ENCODE data around the gene PAX8.
"Not testable (repeated sequence)": the region's sequence is repeated elsewhere in the genome, so short reads cannot be mapped to it uniquely, and the experiment has no call there.

Gene PAX8

DNA sequence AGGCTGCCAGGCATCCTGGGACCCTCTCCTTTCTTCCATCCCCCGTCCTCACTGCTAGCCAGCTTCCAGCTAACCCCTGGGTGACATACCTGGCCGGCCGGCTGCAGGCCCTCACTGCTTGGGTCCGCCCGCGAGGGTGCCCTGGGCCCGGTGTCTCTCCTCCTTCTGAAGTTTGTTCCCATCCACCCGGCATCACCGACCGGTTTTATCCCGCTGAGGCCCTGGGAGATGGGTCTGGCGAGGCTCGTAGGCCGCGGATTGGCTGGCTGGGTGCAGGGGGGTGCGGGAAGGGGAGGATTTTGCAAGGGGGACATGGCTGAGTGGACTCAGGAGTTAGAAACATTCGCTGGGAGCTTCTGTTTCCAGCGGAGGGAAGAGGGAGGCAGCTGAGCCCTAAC lies at the start of gene PAX8:
Gene PAX8 (minus strand): TSS at position 180 of the 398 bp plus-strand sequence. CDS start 527 bp downstream, outside the sequence.
- DNase-seq = no peak

DNA sequence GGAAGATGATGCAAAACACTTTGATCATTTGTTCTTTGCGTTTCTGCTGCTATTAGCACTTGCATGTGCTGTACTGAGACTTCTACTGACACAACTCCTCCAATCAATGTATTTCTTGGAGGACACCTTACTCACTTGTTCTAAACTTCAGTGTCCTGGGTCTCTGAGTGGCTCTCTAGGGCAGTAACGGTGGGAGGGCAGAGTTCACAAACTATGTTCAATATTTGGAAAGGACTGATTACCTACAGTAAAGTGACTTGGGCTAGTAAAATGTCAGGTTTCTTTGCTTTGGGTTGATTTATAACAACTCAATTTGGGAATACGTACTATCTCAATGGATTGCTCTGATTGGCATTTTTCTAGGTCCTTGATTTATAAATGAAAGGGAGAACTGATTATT lies 49.3 kb upstream of the PAX8 start:
- no peak for DNase-seq

DNA sequence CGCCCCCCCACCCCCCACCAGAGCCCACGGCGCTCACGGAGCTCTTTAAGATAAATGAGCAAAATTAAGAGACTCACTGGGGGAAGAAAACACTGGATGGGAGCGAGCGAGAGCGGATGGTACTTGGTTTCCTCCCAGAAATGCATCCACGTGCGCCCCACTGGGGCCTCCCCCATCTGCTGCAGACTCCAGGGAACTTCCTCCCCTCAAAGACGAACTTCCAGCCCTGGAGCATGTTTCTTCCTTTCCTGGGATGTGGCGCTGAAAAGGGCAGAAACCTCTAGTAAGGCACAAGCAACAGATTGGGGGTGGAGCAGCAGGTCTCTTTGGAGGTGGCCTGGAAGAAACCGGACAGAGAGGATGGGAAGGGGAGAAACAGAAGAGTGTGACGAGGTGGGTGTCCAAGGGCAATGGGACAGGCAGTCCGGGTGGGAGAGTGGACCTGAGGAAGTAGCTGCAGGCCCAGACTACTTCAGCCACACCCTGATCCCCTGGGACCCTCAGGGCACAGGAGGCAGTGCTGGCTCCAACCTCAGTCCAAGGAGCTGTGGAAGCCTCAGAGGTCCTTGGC lies 46.5 kb upstream of the PAX8 start:
- DNase-seq = not testable (repeated sequence)

DNA sequence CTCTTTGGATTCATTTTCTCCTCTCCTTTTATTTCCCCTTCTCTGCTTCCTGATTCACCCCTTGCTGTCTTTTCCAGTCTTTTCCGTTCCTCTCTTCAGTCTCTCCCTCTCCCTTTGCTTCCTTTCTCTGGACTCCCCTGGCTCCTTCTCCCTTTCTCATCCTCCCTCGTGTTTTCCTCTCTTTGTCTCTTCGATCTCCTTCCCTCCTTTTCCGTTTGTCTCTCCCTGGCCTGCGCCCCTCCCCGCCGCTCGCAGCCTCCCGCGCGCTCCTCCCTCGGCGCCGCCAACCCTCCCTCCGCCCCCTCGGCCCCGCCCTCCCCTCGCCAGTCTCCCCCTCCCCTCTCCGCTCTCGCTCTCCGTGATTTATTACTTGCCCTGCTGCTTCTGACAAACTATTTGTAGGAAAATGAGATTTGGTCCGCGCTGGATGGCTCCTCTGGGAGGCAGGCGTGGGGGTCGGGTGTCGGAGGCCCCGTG lies 46.0 kb upstream of the PAX8 start:
- DNase-seq = peak; percentile 38

DNA sequence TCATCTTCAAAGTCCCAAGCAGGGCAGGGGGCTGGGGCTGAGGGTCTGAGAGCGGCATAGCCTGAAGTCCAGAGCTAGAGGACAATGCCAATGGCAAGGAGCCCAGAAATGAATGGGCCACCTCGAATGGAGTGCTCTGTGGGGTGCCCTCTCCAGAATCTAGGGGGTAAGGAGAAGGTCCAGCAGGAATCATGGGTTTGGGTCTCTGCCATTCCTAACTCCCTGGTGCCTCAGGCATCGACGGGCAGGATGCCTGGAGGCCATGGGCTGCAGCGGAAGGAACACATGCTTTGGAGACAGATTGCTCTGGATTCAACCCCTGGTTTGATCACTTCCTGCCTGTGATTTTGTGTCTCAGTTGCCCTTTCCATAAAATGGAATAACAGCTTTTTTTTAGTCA lies 44.4 kb upstream of the PAX8 start:
- DNase-seq = not testable (repeated sequence)

DNA sequence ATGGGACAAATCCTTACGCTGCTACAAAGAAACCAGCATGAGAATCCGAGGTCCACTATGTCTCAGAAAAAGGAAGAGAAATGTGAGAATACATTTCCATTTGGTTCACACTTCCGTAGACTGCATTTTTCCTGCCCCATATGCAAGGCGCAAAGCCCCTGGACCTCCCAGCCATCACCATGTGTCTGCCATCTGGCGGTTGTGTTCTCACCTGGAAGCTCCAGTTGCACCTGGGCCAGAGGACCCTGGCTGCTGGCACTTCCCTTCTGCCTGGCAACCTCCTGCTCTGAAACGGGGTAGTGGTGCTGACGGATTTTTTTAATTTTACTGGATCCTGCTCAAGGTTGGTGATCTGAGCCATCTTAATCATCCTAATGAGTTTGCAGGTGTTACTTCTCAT lies 41.4 kb upstream of the PAX8 start:
- DNase-seq = not testable (repeated sequence)

DNA sequence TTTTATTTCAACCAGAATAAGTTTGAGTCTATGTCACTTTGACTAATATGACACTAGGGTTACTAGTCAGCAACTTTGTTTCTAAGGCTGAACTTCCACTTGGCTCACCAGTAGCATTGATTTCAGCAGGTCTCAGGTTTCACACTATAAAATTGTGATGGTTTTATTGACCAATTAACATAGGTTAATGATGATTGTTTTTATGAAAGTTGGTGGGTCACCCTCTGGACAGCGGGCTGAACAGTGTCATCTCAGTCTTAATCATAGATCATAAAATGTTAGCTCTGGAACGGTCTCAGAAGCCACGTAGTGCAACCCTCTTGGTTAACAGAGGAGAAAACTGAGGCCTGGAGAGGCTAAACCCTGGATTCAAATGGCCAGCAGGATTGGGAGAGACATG lies 40.2 kb upstream of the PAX8 start:
- not testable (repeated sequence) for DNase-seq

DNA sequence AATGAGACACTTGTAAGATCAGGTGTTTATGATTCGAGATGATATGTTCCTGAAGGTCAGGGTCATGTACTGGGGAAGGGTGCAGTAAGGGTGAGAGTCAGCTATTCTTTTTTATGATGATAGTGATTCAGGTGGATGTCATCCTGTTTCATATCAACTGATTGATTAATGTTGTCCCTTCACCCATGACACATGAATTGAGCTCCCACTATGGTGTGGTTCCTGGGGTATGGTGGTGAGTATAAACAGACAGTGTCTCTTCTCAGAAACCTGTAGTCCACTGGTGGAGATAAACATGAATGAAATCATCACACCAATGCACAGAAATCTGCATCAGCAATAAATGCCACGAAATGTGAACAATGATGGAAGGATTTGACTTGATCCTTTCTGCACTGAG lies 37.4 kb upstream of the PAX8 start:
- no peak for DNase-seq

DNA sequence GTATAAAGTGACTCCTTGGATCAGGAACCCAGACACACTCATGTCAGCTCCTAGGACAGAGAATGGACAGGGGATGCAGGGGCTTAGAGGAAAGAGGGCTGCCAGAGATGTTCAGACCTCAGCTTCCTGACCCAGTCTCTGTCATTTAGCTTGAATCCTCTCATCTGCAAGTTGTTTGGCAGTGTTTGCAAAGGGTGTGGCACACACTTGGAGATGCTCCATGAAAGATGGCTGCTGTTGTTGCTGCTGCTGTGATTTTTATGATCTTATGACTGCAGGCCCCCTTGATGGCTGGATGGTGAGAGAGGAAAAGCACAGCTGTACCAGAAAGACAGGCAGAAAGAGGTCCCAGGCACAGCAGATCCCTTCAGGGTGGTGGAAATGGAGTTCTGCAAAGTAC lies 35.9 kb upstream of the PAX8 start:
- DNase-seq = not testable (repeated sequence)

DNA sequence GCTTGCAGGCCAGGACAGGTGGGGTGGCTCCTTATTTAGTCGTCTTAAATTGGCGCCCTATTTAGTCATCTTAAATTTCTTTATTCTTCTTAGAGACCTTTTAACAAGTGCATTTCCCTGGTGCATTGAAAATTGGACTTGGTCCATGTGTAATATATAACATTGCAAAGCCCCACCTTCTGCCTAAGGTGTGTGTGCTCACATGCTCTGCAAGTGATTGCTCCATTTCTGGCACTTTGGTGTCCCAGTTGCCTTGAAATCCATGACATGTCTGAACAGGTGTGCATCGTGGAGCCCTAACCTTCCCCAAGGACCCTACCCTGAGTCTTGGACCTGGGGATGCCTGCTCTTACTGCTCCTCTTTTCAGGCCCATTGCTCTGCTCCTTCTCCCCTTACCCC lies 35.5 kb upstream of the PAX8 start:
- not testable (repeated sequence) for DNase-seq

DNA sequence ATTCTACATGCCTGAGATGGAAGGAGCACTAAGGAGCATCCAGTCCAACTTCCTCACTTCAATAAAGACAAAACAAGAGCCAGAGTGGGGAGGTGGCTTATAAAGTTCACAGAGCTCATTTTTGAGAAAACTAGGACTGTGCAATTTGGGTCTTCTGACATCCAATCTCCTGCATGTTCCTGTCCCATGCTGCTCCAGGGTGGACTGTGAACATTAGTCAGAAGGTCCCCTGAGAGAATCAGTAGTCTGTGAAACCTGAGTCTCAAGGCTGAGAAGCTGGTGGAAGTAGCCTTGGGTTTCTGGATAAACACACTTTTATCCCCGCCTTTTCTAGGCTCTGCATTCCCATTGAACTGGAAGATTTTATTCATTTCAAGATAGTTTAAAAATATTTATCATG lies 33.1 kb upstream of the PAX8 start:
- DNase-seq = not testable (repeated sequence)

DNA sequence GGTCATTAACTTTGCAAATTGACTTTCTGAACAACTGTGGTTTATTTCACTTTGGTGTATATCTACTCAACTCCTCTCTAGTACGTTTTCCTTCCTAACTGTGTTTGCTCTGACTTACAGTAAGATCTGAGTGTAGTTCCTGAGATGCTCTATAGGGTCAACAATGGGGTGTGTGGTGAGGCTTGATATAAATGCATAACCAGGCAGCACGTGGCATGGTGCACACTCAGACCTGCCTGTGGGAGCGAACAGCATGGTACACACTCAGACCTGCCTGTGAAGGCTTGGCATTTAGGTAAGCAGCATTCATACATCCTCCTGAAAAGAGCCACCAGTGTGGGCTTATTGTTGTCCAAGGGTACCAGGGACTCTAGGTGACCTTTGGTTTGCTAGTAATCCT lies 32.5 kb upstream of the PAX8 start:
- DNase-seq = not testable (repeated sequence)

DNA sequence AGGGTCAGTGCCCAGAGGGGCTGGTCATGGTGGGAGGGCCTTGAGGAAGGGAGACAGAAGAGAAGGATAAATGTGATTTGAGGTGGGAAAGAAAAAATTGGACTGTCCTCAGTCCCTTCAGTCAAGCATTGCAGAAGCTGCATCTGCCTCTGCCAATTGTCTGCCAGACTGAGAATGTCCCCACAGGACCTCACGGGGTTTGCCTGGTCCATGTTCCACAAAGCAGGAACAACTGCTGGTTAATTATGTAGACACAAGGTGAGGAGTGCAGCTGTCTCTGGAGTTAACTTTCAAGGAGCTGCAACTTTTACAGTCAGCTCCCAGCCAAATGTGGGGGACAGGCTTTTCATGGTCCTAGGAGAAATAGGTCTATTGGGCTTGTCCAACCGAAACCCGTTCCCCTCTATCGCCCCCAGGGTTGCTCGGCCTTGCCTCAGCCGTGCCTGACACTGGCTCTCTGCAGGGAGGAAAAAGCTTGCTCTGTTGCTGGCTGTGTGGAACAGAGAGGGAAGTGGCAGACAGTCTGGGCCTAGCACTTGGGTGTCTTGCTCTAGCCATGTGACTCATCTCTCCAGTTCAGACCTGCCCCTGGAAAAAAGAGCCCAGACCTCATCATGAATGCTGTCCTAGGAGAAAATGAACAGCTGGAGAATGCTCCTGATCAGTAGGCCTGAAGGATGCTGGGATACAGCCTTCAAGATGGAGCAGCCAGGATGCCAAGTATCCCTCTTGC lies 31.1 kb upstream of the PAX8 start:
- DNase-seq = no peak

DNA sequence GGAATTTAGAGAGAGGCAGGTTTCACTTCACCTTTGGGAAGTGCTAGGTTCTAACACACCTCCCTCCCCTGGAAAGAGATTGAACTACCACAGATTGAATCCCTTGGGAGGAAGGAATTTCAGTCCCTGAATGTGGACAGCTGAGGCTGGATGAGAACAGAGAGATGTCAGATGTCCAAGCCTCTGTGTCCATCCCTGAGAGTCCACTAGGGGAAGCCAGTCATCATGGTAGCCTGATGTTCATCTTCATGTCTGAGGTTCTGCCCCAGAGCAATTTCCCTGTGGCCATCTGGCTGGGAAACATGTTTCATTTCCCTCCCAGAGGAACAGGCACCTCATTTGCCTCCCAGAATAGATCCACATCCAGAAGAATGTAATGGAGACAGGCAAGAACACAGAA lies 30.1 kb upstream of the PAX8 start:
- DNase-seq = not testable (repeated sequence)

DNA sequence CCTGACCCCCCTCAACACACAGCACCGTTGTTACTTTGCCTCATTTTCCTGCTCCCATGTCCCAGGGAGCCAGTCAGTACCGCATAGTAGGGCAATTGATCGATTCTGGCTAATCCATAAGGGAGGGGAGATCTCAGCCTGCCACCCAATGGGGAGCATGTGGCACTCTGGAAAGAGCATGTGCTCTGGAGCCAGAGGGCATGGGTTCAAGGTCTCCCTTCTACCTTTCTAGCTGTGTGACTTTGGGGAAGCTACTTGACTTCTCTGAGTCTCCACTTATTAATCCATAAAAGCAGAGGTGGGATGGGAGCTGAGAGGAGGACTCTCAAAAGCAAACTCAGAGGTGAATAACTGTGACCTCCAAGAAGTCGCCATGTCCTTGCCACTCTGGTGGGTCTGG lies 27.5 kb upstream of the PAX8 start:
- not testable (repeated sequence) for DNase-seq

DNA sequence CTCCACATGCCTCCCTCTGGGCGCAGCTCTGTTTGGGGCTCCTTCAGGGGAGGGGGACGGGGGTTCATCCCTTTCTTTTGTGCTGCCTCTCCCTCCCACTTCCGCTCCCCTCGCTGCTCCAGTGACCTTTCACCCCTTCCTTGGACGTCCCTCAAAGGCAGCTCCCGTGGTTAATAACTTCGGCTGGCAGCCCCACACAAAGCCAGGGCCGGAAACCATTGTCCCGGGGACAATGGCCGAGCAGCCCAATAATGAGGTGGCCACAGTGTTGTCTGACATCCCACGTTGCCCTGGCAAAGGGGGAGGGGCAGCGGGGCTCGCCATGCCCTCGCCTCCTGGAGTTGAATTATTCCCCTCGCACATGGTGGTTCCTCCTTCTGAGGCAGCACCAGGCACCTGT lies 27.0 kb upstream of the PAX8 start:
- DNase-seq = not testable (repeated sequence)

DNA sequence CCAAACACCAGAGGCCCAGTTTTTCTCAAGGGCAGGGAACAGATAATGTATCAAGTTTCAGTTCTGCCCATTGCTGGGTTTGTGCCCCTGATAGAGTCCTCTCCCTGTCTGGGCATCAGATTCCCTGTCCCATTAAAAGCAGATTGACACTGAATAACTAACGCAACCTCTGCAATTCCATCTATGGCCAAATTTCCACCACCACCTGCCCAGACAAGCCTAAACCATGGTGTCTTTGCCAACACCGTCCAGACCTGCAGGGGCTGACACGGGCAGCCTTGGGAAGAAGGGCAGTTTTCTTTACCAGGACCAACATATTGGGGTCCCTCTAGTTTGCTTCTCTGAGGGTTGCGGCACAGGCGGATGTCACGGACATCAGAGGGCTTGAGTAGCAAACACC lies 26.4 kb upstream of the PAX8 start:
- no peak for DNase-seq

DNA sequence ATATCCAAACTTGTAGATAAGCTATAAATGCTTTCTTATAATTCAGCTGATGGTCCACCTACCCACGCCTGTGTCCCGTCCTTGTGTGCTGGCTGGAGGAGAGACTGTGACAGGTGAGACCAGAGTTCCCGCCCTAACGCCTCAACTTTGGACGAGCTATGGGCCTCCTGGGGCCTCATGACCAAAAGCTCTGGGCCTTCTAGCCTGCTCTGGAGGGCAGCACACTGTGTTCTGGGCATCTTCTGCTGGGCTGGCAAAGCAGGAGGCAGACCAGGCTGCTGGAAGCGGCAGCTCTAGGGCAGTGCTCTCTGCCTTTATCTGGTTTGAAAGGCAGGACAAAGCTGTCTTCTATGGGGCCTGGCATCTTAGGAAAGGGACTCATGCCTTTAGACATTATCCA lies 26.0 kb upstream of the PAX8 start:
- DNase-seq = no peak

DNA sequence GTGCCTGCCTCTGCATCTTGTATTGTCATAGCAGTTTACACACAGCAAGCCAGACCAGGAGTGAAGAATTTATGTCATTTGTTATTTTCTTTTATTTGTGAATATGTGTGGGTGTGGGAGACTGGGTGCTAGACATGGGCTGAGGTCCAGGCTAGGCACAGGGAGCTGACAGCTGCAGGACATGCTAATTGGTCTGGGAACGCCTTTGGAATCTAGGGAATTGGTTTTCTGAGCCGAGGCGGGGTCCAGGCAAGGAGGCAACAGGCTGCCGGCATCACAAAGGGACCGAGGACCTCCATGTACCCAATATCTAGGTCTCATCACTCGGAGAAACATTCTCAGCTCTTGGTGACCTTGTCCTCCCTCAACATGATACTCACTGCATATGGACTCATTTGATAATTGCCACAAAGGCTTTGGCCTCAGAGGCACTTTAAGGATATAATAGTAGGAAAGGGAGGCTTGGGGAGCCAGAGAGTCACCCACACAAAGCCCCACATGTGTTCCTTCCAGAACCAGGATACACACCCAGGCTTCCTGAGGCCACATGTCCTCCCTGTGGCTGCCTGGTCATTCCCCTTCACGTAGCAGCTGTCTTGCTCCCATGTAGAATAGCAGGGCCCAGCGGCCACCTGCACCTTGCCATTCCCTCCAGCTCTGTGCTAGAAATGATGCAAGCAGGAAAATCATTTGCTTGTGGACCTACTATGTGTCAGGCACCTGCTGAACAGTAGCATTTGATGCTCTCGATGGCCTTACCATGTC lies 23.7 kb upstream of the PAX8 start:
- not testable (repeated sequence) for DNase-seq

DNA sequence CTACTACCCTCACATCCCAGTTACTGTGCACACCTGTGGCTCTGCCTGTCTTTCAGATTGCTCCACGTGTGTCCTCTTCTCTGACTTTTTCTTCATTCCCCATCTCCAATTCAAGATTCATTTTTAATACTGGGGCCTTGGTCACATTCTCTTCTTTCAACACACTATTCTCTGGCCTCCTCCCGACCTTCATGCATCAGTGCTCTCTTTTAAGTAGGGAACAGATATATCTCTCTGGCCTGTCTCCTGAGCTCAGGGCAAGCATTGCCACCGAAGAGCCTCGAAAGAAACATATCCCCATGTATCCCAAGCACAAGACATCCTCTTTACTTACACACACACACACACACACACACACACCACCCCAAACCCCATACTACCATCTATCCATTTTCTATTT lies 21.6 kb upstream of the PAX8 start:
- DNase-seq = no peak

DNA sequence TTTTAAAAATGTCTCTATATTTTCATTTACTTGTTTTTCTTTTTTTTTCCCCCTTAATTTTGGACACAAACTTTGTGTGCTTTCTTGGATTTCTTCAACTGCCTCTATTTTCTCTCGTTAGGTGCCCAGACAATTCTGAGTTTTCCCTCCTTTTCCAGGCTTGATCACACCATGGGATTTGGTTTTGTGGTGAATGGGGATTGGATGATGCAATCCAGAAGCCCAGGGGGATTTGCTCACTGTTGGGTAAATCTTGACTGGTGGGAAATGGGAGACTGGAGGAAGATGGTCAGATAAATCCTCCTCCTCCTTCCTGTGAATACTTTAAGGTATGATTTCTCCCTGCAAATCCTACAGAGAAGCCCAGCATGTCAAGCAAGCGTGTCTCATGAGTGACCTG lies 19.5 kb upstream of the PAX8 start:
- no peak for DNase-seq

DNA sequence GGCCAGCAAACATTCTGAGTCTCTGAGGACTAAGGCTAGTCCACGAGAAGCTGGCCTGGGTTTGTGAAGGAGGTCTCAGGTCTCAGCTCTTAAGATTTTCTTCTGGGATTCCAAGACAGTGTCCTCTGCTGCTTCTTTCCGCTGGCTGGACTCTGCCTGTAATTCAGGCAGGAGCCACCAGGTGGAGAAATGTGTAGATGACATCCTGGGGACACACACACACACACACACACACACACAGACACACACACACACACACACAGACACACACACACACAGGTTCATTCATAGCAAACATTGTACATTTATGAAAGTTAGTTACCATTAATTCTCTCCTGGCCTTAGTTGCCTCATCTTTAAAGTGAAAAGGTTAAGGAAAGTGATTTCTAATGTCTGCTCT lies 18.9 kb upstream of the PAX8 start:
- DNase-seq = not testable (repeated sequence)

DNA sequence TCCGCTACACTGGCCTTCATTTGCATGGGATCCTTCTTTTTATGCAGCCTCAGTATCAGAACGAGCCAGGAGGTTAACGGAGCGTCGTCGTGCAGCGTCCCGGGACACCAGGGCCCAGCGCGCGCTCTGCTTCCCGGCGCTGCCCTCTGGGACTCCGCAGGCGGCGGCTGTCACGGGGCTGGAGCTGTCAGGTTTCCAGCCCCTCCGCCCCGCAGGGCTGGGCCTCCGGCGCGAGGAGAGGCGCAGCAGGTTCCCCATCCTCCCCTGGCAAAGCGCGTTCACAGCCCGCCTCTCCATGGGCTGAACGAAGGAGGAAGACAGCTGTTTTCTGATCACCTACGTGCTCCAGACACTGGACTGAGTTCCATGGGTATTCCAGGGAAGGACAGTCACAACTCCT lies 12.5 kb upstream of the PAX8 start:
- DNase-seq = no peak

DNA sequence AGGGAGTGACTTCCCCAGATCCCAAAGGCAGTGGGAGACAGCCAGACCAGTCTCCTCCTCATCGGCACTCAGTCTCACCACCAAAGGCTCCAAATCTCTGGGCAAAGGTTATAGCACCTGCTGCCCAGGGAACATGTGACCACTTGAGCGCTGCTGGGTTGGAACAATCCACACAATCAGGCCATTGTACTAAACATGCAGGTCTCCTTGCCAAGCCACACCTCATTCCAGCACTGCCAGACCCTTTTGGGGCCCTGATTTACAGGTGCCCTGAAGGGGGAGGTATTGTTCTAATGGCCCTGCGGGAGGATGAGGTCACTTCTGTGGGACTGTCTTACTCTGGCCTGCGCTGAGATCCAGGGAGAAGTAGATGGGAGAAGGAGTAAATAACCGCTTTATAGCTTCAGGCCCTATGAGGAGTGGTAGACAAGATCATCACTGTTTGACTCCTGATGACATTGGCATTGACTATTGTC lies 10.0 kb upstream of the PAX8 start:
- DNase-seq = not testable (repeated sequence)
